Measurements from ENCODE around the gene KITLG. TPM values are rescaled to one million over a fixed set of nuclear protein-coding genes. Genes with fewer than 3 reads are reported as not detected.

Gene KITLG
- total RNA-seq, 4 donors from 2014 or later, result 10.5 to 44.6 (median 29.1) TPM

DNA sequence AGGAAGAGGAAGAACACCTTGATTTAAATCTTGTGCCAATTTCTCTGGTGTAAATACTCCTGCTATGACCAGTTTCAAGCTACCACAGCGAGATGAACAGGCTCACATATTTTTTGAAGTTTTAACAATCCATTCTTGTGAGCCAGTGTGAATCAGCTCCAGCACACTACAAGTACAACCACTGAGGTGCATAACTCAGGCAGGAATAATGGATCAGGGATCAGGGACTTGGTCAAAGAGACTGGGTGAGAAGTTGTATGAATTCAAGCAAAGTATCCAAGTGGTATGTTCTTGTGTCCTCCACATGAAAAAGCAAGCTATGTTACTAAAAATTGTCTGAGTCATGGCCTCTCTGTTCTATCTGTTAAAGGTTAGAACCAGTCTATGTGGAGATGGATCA lies 35.2 kb upstream of the KITLG start:
- Histone ChIP-seq H3K4me1 (no peaks in the 10 kb centered on the region), H3K36me3 (no peaks in the 10 kb centered on the region), H3K9me3 (no peaks in the 10 kb centered on the region), H3K27ac (no peak overlapping the region), H3K27me3 (no peaks in the 10 kb centered on the region), H3K4me3 (no peak overlapping the region)
- TF ChIP-seq, protein P1, sequence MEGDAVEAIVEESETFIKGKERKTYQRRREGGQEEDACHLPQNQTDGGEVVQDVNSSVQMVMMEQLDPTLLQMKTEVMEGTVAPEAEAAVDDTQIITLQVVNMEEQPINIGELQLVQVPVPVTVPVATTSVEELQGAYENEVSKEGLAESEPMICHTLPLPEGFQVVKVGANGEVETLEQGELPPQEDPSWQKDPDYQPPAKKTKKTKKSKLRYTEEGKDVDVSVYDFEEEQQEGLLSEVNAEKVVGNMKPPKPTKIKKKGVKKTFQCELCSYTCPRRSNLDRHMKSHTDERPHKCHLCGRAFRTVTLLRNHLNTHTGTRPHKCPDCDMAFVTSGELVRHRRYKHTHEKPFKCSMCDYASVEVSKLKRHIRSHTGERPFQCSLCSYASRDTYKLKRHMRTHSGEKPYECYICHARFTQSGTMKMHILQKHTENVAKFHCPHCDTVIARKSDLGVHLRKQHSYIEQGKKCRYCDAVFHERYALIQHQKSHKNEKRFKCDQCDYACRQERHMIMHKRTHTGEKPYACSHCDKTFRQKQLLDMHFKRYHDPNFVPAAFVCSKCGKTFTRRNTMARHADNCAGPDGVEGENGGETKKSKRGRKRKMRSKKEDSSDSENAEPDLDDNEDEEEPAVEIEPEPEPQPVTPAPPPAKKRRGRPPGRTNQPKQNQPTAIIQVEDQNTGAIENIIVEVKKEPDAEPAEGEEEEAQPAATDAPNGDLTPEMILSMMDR (IDR thresholded peaks at IDR 0.05), result no peak
- TF ChIP-seq EP300 (IDR thresholded peaks at IDR 0.05; ENCODE audit: low read depth), result no peak
- TF ChIP-seq POLR2A (IDR thresholded peaks at IDR 0.05), result no peak
- no peak for TF ChIP-seq POLR2AphosphoS5 (IDR thresholded peaks at IDR 0.05)
- DNase-seq, result no peak
- 81 to 100% methylated on average over 1 of the region's 1 CpG for WGBS, 2 donors (ENCODE audit: low coverage in 1 of 2)
- in situ Hi-C loops (cut with MboI; ENCODE audit: low pct_ligation_motif_present in 1 of 4, low pct_unique_long_range_greater_than_20kb in 1 of 4, low sequenced_read_pairs in 3 of 4), result no loop called here
- intact Hi-C loops (cut with DNase I; ENCODE audit: low total_unique reads), result no loop called here

- H3K27ac ChIP-seq, result no peak overlapping the region
- H3K36me3 ChIP-seq, result no peaks in the 10 kb centered on the region
- H3K4me3 ChIP-seq, result no peak overlapping the region
- TF ChIP-seq POLR2AphosphoS5 (IDR thresholded peaks at IDR 0.05) (no peak), EP300 (IDR thresholded peaks at IDR 0.05; ENCODE audit: low read depth) (no peak), POLR2A (IDR thresholded peaks at IDR 0.05) (no peak)
- TF ChIP-seq, protein P1 (IDR thresholded peaks at IDR 0.05), result no peak
- peaks cover 8 to 11% of the 10 kb centered on the region in 2 donors for H3K9me3 ChIP-seq
- DNase-seq, result no peak
- H3K4me1 ChIP-seq, result no peaks in the 10 kb centered on the region
- in situ Hi-C loops (cut with MboI; ENCODE audit: low pct_ligation_motif_present in 1 of 4, low pct_unique_long_range_greater_than_20kb in 1 of 4, low sequenced_read_pairs in 3 of 4) (no loop called here), intact Hi-C loops (cut with DNase I; ENCODE audit: low total_unique reads) (no loop called here)
- H3K27me3 ChIP-seq, result no peaks in the 10 kb centered on the region
Observed at GRCh38 chr12:88604646-88605045, 24.4 kb upstream of the KITLG start.

DNA sequence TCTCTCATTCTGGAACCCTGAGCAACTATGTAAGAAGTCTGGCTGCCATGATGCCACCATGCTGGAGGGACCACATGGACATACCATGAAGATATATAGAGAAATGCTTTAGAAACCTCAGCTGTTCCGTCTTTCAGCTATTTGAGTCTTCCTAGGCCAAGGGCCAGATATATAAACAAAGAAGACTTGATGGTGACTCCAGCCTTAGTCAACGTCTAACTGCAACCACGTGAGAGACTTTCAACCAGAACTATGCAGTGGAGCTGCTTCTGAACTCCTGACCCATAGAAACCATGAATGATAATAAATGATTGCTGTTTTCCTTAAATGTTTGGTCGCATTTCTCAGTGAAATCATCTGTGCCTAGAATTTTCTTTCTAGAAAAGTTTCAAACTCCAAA lies 20.0 kb upstream of the KITLG start:
- no peak for DNase-seq
- in situ Hi-C loops (cut with MboI; ENCODE audit: low pct_ligation_motif_present in 1 of 4, low pct_unique_long_range_greater_than_20kb in 1 of 4, low sequenced_read_pairs in 3 of 4) (no loop called here), intact Hi-C loops (cut with DNase I; ENCODE audit: low total_unique reads) (no loop called here)
- no peak overlapping the region for H3K27ac ChIP-seq
- WGBS, 2 donors (ENCODE audit: low coverage in 1 of 2), result 65 to 78% methylated on average over 4 of the region's 4 CpGs
- H3K9me3 ChIP-seq, result no peaks in the 10 kb centered on the region
- TF ChIP-seq, protein P1 (IDR thresholded peaks at IDR 0.05), result no peak
- TF ChIP-seq POLR2A (IDR thresholded peaks at IDR 0.05) (no peak), POLR2AphosphoS5 (IDR thresholded peaks at IDR 0.05) (no peak), EP300 (IDR thresholded peaks at IDR 0.05; ENCODE audit: low read depth) (no peak)
- no peak overlapping the region for H3K4me3 ChIP-seq
- H3K27me3 ChIP-seq, result no peaks in the 10 kb centered on the region
- H3K4me1 ChIP-seq, result peaks cover 0 to 23% (median 9%) of the 10 kb centered on the region in 4 donors
- H3K36me3 ChIP-seq, result no peaks in the 10 kb centered on the region

DNA sequence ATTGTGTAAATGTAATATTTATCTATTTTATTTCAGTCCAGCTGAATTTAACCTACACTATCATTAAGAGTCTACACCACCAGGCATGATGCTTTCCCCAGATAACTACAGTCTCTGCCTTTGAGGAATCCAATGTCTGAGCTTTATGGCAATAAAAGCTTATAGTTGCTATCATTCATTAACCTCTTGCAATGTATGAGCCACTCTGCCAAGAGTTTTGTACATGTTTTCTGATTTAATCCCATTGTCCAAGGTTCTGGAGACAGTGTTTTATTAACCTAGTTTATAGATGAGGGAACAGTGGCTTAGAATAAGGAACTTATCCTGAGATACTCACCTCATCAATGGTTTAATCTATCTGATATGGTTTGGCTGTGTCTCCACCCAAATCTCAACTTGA lies 17.1 kb upstream of the KITLG start:
- intact Hi-C loops (cut with DNase I; ENCODE audit: low total_unique reads) (no loop called here), in situ Hi-C loops (cut with MboI; ENCODE audit: low pct_ligation_motif_present in 1 of 4, low pct_unique_long_range_greater_than_20kb in 1 of 4, low sequenced_read_pairs in 3 of 4) (loop anchor here (25.0 kb wide), 1 partner anchor 390 kb away; no protein-coding TSS in a partner anchor)
- no peak for TF ChIP-seq EP300 (IDR thresholded peaks at IDR 0.05; ENCODE audit: low read depth)
- TF ChIP-seq, protein P1 (IDR thresholded peaks at IDR 0.05), result no peak
- DNase-seq, result no peak
- Histone ChIP-seq H3K36me3 (no peaks in the 10 kb centered on the region), H3K9me3 (no peaks in the 10 kb centered on the region), H3K4me1 (peaks cover 0 to 32% (median 11%) of the 10 kb centered on the region in 4 donors), H3K27ac (peak overlapping the region in 2 of 4 donors; percentile 22 to 33), H3K27me3 (no peaks in the 10 kb centered on the region), H3K4me3 (no peak overlapping the region)
